Hepatocyte (in vitro differentiated cells): Measurements from ENCODE around the gene DPH1.
A peak's percentile ranks its signal among the peaks of the same experiment; 100 is the strongest.

Experiments
- CTCF ChIP-seq: fragments of 200-600 bp; sonication (generic); IDR thresholded peaks from 2 replicates; pipeline ENCODE4 v1.5.1; 2016; ENCODE audit warnings: antibody characterized with exemption, mild to moderate bottlenecking; ENCODE audit not compliant: poor library complexity
- EZH2 ChIP-seq: fragments of 200-600 bp; sonication (generic); IDR thresholded peaks from 2 replicates; pipeline ENCODE4 v1.6.1; 2016; ENCODE audit warnings: antibody characterized with exemption, mild to moderate bottlenecking, borderline replicate concordance
- EZH2phosphoT487 ChIP-seq: fragments of 200-600 bp; sonication (generic); IDR thresholded peaks from one replicate; pipeline ENCODE4 v1.6.1; 2018; ENCODE audit warnings: antibody characterized with exemption, mild to moderate bottlenecking, low read depth, moderate library complexity; ENCODE audit not compliant: unreplicated experiment, severe bottlenecking

GRCh38 chr17:2053380-2054261, 23.7 kb downstream of the DPH1 start:
- peak; percentile 56 for TF ChIP-seq CTCF
- no peak for TF ChIP-seq EZH2
- TF ChIP-seq EZH2phosphoT487: no peak
